Subcutaneous abdominal adipose tissue (tissue), 5 donors: ENCODE measurements around the gene CPVL.
A peak's percentile ranks its signal among the peaks of the same experiment; 100 is the strongest.

ENCODE experiments used
- H3K27ac ChIP-seq: one replicate; pipeline ENCODE4 v1.7.0; 2013; ENCODE audit warnings: low read depth, mild to moderate bottlenecking, inconsistent platforms, low read length, moderate library complexity
- H3K27me3 ChIP-seq, 5 donors: one replicate each; pipeline ENCODE4 v1.7.0; 2013; ENCODE audit warnings: low read length in 5 of 5, inconsistent platforms in 1 of 5; ENCODE audit not compliant: control insufficient read depth in 5 of 5, insufficient read depth in 4 of 5
- H3K36me3 ChIP-seq, 5 donors: one replicate each; pipeline ENCODE4 v1.7.0; 2013; ENCODE audit warnings: low read length in 5 of 5; ENCODE audit not compliant: control insufficient read depth in 5 of 5, insufficient read depth in 5 of 5
- H3K4me1 ChIP-seq, 5 donors: one replicate each; pipeline ENCODE4 v1.7.0; 2013; ENCODE audit warnings: low read length in 5 of 5, mild to moderate bottlenecking in 3 of 5, moderate library complexity in 1 of 5; ENCODE audit not compliant: control insufficient read depth in 5 of 5, insufficient read depth in 5 of 5
- H3K4me3 ChIP-seq, 5 donors: one replicate each; pipeline ENCODE4 v1.7.0; 2013; ENCODE audit warnings: low read length in 5 of 5, low read depth in 1 of 5
- H3K9ac ChIP-seq, 5 donors: one replicate each; pipeline ENCODE4 v1.7.0; 2013; ENCODE audit warnings: low read length in 5 of 5, mild to moderate bottlenecking in 4 of 5, moderate library complexity in 3 of 5
- H3K9me3 ChIP-seq, 5 donors: one replicate each; pipeline ENCODE4 v1.7.0; 2013; ENCODE audit warnings: low read length in 5 of 5; ENCODE audit not compliant: control insufficient read depth in 5 of 5
- donor health status: healthy.
- donor health status: healthy.
- donor health status: healthy.
- donor health status: healthy.
- donor health status: healthy.

Gene CPVL

DNA sequence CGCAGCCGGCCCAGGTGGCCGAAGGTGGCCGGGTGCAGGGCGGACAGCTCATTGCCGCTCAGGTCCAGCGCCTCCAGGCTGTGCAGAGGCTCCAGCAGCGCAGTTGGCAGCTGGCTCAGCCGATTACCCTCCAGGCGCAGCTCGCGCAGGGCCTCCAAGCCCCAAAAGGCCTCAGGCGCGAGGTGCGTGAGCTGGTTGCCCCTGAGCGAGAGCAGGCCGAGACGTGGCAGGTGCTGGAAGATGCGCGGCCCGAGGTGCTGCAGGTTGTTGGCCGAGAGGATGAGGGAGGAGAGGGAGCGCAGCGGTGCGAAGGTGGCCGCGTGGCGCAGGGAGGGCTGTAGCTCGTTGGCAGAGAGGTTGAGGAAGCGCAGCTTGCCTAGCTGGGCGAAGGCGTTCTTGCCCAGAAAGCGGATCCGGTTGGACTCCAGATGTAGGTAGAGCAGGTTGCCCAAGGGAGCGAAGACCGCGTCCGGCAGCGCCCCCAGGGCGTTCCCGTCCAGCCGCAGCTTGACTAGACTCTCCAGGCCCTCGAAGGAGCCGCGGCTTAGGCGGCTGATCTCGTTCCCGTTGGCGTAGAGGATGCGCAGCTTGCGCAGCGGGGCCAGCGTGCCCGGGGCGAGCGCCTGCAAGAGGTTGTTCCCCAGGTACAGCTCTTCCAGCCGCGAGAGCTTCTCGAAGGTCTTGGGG is 189.1 kb downstream of the CPVL start:
- H3K4me1 ChIP-seq: peaks cover 0 to 51% (median 42%) of the 10 kb centered on the region in 5 donors
- peak overlapping the region in 4 of 5 donors; percentile 61 to 73 (median 70) for H3K4me3 ChIP-seq
- H3K36me3 ChIP-seq: no peaks in the 10 kb centered on the region
- peaks cover 0 to 9% (median 7%) of the 10 kb centered on the region in 5 donors for H3K27me3 ChIP-seq
- H3K27ac ChIP-seq: no peak overlapping the region
- H3K9ac ChIP-seq: peak overlapping the region in 2 of 5 donors; percentile 11 to 28
- H3K9me3 ChIP-seq: no peaks in the 10 kb centered on the region

DNA sequence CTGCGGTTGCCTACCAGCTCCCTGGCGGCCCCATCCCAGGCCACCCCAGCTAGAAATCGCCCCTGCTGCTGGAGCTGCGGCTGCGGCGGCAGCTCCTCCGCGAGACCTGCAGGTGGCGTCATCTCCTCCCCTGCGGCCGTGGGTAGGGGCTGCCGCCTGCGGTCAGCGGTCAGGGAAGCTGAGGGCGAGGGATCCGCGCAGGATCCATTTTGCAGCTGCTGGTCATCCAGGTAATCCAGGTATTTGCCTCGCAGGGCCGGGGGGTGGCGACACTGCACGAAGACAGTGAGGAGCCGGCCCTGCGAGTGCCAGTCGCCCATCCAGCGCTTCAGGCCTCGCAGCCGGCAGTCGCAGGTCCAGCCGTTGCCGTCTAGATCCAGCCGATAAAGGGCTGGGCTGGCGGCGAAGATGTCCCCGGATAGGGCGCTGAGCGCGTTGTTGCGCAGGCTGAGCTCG is 189.7 kb downstream of the CPVL start:
- peak overlapping the region in 4 of 5 donors; percentile 61 to 73 (median 70) for H3K4me3 ChIP-seq
- no peaks in the 10 kb centered on the region for H3K9me3 ChIP-seq
- no peaks in the 10 kb centered on the region for H3K36me3 ChIP-seq
- H3K4me1 ChIP-seq: peaks cover 0 to 51% (median 42%) of the 10 kb centered on the region in 5 donors
- H3K9ac ChIP-seq: peak overlapping the region in 3 of 5 donors; percentile 48 to 62 (median 48)
- peaks cover 0 to 9% (median 7%) of the 10 kb centered on the region in 5 donors for H3K27me3 ChIP-seq
- no peak overlapping the region for H3K27ac ChIP-seq

DNA sequence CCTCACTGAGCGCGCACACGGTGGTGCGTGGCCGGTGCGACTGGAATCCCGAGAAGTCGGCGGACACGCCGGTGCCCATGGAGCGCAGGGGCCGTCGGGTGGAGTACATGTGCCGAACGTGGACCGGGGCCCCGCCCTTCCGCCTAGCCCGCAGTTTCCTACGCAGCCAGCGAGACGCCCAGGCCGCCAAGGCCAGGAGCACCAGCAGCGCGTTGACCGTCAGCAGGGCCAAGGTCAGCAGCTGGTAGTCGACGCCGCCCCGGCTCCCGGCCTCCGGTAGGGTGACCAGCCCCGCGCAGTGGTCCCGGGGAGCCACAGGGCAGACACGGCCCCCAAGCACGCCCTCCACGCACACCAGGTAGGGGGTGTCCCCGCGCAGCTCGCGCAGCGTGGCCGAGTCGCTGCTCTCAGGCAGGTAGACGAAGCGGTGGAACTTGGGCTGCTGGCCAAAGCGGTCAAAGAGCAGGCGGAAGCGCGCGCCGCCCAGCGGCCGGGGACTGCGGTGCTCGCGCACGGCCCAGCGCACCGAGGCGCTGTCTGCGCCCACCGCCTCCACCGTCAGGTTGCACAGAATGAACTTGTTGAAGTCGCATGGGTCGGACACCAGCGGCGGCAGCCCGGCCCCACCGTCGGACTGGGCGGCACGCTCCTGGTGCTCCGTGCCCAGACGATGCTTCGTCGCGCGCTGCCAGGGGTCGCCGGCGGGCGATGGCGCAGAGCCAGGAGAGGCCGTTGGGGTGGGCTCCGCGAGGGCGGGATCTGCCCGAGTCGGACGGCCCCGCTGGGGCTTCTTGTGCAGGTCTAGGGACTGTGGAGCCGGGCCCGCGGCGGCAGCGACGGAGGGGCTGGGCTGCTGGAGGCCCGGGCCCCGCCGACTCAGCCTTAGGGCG is 190.4 kb downstream of the CPVL start:
- Histone ChIP-seq H3K4me1 (peaks cover 0 to 51% (median 42%) of the 10 kb centered on the region in 5 donors), H3K9ac (peak overlapping the region in 3 of 5 donors; percentile 48 to 62 (median 48)), H3K36me3 (no peaks in the 10 kb centered on the region), H3K27ac (peak overlapping the region; percentile 30), H3K4me3 (peak overlapping the region in 4 of 5 donors; percentile 61 to 73 (median 70)), H3K27me3 (peaks cover 0 to 9% (median 7%) of the 10 kb centered on the region in 5 donors), H3K9me3 (no peaks in the 10 kb centered on the region)

DNA sequence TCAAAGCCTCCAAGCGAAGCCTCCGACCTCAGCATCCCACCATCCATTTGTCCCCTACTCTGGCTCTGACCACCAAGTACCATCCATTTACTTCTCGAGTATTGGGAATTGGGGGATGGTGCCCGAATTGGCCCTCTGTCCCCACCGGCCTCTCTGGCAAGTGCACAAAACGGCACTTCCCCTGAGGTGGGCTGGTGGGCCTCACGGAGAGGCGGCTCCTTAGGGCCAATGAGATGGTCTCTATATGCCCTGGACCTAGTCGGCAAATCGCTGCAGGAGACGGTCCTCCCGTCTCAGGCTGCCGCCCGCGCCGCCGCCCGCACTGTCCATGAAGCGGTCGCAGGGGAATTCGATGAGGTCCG is 191.0 kb downstream of the CPVL start:
- H3K9ac ChIP-seq: no peak overlapping the region
- peaks cover 0 to 9% (median 7%) of the 10 kb centered on the region in 5 donors for H3K27me3 ChIP-seq
- H3K27ac ChIP-seq: peak overlapping the region; percentile 30
- peaks cover 0 to 51% (median 42%) of the 10 kb centered on the region in 5 donors for H3K4me1 ChIP-seq
- H3K4me3 ChIP-seq: peak overlapping the region in 4 of 5 donors; percentile 61 to 73 (median 70)
- H3K9me3 ChIP-seq: no peaks in the 10 kb centered on the region
- no peaks in the 10 kb centered on the region for H3K36me3 ChIP-seq

DNA sequence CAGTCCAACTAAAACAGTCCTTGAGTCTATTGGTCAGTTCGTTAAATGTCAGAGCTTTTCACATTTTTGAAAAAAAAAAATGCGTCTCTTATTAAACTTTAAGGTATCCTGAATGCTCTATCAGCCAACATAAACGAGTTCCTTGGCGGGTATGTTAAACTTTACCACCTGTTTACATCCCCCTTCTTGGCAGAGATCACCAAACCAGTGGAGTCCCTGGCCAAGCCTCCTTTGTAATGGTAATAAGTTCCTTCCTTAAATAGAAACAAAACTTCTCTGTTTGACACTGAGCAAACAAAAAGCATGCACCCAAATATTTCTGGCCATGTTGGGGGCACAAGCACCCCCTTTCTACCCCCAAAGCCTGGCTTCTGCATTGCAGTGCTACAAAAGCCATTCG is 191.4 kb downstream of the CPVL start:
- Histone ChIP-seq H3K27me3 (peaks cover 0 to 9% (median 7%) of the 10 kb centered on the region in 5 donors), H3K4me3 (peak overlapping the region in 3 of 5 donors; percentile 61 to 73 (median 72)), H3K36me3 (no peaks in the 10 kb centered on the region), H3K9ac (no peak overlapping the region), H3K9me3 (no peaks in the 10 kb centered on the region), H3K4me1 (peaks cover 0 to 51% (median 42%) of the 10 kb centered on the region in 5 donors), H3K27ac (peak overlapping the region; percentile 30)

DNA sequence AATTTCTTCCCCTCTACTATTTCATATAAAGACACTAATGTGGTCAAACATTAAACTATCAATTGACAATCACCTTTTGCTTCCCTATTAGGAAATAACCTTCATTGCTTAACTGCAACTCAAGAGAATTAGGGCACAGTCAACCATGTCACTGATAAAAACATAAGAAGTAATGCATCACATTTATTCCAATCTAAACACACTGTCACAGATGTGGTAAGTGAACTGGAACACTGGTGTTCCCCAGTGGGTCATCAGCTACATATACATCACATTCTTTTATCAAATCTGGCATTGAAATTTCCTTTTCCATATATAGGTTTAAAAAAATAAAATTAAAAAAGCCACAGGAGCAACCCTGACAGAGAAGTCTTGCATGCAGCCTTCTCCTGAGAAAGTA is 191.9 kb downstream of the CPVL start:
- Histone ChIP-seq H3K9ac (no peak overlapping the region), H3K9me3 (no peaks in the 10 kb centered on the region), H3K4me3 (no peak overlapping the region), H3K4me1 (peaks cover 0 to 51% (median 42%) of the 10 kb centered on the region in 5 donors), H3K36me3 (no peaks in the 10 kb centered on the region), H3K27ac (no peak overlapping the region), H3K27me3 (peaks cover 0 to 9% (median 7%) of the 10 kb centered on the region in 5 donors)

DNA sequence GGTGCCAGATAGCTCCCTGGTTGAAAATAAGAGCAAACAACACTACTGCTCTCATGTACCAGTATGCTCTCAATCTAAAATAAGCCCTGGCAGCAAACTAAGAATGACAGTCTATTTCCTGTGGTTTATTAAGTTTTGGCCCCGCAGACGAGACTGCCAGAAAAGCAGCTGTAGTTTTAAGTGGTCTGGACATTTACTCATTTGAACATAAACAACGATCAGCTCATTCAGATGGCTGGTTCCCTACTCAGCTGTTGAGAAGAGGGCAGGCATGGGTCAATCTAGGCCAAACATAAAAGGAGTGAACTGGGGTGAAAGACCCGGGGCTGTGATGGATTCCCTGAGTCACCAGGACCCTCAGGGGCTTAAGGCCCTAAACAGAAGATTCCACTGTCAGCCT is 192.7 kb downstream of the CPVL start:
- no peaks in the 10 kb centered on the region for H3K9me3 ChIP-seq

More for the DNA sequence above, 192.7 kb downstream of the CPVL start:
- no peak overlapping the region for H3K27ac ChIP-seq
- peaks cover 0 to 9% (median 7%) of the 10 kb centered on the region in 5 donors for H3K27me3 ChIP-seq
- no peak overlapping the region for H3K9ac ChIP-seq
- no peak overlapping the region for H3K4me3 ChIP-seq
- no peaks in the 10 kb centered on the region for H3K36me3 ChIP-seq
- peaks cover 0 to 48% (median 39%) of the 10 kb centered on the region in 5 donors for H3K4me1 ChIP-seq
